Activated CD8-positive, alpha-beta memory T cell treated with anti-CD3 and anti-CD28 coated beads, Interleukin-2, amount 50 U/mL, for 24 hours (primary cell): ENCODE data around the gene DUXA.

Experiments
- DNase-seq: peaks from one replicate; pipeline ENCODE4 v3.0.0-alpha.2; 2020; ENCODE audit errors: extremely low read depth

Gene DUXA

DNA sequence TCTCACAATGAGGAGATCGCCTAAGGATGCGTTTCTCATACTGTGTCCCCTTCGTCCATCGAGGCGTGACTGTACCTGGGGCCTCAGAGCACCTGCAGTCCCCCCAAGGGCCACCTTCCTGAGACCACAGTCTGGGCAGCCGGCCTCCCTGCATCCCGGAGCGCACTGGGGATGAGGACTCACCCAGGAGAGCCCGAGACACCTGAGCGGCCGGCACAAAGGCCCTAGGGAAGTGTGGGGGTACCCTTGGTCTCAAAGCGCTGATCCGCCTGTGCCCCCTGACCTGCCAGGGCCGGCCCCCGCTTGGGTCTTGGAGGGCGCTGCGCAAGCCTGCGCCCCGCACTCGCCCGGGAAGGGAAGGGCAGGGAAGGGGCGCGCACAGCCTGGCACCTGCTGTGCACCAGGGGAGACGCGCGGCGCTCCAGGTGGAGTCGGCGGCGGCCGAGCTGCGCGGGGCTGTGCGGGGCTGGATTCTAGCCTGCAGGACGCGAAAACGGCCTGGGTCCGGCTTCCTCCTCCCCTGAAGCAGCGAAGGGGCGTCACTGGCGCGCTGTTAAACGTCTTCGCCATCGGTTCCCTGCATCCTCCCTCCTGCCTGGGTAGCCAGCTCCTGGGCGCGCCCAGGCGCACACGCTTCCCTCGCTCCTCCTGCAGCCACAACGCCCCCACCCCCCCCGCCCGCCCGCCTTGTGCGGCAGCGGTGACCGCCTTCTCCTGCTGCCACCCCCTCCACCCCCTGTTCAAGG lies 61.1 kb downstream of the DUXA start:
- DNase-seq: no peak
